HG03175 (cell line): Measurements from ENCODE around the gene KRTAP10-3.

Source experiments
- ATAC-seq: cut with Tn5 transposase; IDR thresholded peaks from one replicate; pipeline ENCODE4 v1.9.1; 2021; ENCODE audit warnings: mild to moderate bottlenecking, moderate library complexity; ENCODE audit not compliant: unreplicated experiment

Gene KRTAP10-3

DNA sequence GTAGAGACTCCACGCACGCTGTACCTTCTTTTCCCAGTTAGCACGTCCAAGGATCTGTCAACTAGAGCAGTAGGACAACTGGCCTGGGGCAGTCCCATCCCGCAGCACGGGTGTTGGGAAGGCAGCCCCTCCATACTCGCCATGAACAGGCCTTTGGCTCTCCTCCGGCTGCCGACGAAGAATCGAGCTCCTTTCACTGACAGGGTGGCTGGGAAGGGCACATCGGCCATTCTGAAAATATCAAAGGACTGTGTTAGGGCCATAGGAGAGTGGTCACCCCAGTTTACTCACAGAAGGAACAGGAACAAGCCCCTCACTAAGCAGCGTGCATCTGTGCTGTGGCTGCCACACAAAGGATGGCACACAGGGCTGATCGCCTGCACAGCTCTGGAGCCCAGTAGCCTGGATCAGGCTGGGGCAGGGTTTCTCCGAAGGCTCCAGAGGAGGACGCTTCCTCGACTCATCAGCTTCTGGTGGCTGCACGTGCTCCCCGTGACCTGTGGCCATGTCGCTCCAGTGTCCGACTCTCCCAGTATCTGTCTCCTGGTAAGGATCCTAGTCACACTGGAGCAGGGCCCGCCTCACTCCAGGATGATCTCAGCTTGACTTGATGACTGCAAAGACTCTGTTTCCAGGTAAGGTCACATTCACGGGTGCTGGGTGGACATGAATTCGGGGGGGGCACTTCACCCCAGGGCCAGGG is 27.5 kb downstream of the KRTAP10-3 start:
- ATAC-seq, result no peak

DNA sequence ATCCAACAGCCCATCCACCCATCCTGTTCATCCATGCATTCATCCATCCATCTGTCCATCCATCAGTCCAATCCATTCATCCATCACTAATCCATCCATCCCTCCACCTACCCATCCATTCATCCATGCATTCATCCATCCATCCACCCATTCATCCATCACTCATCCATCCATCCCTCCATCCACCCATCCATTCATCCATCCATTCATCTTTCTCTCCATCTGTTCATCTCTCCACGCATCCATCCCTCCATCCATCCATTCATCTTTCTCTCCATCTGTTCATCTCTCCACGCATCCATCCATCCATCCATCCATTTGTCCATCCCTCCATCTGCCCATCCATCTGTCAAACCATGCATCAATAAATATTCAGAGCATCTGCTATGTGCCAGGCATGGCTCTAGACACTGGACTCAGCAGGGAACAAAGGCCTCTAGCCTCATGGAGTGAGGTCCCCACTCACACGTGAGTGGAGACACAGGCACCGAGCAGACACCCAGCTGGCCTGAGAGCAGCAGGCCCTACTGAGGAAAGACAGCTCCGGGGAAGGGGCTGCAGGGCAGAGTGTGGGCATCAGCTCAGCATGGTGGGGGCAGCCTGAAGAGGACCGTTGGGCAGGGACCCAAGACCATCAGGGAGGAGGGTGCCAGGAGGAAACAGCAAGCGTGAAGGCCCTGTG is 28.2 kb downstream of the KRTAP10-3 start:
- no peak for ATAC-seq

GRCh38 chr21:44529503-44530125 is 29.0 kb downstream of the KRTAP10-3 start:
- ATAC-seq, result no peak

GRCh38 chr21:44529011-44529421 is 29.6 kb downstream of the KRTAP10-3 start:
- ATAC-seq, result no peak

DNA sequence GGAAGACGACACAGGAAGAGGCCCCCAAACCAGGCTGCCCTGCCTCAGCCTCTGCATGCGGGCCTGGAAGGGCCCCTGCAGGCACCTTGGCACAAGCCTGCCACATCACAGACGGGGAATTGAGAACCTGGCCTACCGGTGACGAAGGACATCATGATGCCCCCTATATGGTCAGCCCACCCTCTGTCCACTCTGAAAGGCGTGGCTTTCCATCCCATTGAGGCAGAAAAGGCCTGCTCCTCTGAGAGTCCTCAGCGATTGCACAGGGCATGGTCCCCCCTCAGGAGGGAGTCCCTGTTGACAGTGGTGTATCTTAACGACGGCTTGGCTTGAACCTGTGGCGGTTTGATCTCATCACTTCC is 30.0 kb downstream of the KRTAP10-3 start:
- no peak for ATAC-seq

GRCh38 chr21:44527983-44528633 is 30.5 kb downstream of the KRTAP10-3 start:
- no peak for ATAC-seq

DNA sequence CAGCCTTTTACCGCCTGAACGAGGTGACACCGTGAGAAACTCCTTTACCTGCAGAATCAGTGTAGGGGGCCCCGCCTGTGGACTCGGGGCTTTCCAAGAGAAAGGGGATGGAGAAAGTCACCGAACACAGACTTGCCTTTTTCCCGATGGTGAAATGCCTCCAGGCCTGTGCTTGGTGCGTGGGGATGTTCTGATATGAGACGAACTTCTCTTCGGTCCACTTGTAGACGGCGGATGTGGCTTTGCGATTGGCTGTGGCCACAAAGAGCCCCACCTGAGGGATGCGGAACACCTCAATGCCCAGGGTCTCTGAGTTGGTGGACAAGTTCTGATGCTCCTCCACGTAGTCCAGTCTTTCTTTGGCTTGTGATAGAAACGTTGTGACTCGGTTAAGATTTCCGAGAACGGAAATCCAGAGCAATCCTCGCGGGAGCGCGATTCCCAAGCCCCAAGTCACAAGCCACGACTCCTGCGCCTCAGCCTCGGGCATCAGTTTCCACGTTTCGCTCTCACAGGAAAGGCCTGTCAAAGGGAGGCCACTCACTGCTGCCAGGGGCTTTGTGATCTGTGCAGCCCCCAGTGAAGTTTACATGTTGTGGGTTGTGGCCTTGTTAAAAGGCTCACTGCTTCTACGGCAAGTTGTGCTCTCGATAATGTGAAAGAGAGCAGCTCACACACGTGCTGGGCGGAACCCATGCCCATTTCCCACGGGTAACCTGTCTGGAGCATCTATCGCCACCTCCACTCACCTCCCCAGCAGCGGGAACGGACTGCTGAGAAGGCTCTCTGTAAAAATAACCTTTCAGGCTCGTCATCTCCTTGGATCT is 31.2 kb downstream of the KRTAP10-3 start:
- no peak for ATAC-seq

DNA sequence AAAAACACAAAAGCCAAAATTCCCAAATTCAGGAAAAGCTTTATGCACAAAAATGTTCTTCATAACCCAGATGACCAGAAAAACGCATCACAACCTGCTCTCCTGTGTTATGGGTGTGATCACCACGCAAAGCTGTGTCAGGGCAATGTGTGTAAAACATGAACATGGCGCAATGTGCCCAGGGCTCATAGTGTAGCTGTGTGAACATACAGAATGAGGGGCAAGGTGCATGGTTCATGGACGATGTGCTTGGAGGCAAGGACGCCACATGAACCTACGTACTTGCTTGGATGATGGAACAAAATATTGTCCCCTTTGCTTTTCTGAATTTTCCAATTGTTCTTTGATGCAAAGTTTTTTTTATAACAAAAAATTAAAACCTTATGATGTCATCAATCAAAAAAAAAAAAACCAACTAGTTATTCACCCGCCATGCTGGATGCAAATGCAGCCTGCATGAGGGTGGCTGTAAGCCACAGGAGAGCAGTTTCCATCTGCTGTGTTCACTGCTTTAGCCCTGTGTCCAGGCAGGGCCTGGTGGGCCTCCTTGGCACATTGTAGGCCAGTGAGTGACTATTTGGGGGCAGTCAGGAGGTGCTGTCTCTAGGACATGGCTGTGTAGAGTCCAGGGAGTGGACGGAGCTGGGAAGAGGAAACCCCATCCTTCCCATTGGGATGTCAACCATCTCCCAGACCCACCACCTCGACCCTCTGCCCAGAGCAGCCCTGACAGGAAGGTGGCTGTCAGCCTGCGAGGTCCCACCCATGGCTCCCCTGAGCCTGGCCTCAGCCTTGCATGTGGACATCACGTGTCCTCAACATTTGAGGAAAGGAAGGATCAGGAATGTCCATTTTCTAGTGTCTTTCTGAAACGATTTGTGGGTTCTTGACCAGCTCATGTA is 32.2 kb downstream of the KRTAP10-3 start:
- ATAC-seq, result no peak

- no peak for ATAC-seq
These were observed 33.1 kb downstream of the KRTAP10-3 start for GRCh38 chr21:44525391-44526095.

GRCh38 chr21:44524414-44525371 is 33.9 kb downstream of the KRTAP10-3 start:
- ATAC-seq, result no peak

DNA sequence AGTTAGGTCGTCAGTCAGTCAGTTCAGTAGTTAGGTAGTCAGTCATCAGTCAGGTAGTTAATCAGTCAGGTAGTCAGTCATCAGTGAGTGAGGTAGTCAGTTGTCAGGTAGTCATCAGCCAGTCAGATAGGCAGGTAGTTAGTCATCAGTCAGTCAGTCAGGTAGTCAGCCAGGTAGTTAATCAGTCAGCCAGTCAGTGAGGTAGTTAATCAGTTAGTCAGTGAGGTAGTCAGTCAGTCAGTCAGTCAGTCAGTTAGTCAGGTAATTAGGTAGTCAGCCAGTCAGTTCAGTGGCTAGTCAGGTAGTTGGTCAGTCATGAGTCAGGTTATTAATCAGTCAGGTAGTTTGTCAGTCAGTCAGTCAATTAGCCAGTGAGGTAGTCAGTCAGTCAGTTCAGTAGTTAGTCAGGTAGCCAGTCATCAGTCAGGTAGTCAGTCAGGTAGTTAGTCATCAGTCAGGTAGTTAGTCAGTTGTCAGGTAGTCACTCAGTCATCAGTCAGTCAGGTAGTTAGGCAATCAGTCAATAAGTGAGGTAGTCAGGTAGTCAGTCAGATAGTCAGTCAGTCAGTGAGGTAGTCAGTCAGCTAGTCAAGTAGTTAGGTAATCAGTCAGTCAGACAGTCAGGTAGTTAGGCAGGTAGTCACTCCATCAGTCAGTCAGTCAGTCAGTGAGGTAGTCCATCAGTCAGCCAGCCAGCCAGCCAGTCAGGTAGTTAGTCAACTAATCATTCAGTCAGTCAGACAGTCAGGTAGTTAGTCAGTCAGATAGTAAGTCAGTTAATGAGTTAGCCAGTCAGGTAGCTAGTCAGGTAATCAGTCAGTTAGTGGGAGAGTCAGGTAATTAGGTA is 34.8 kb downstream of the KRTAP10-3 start:
- no peak for ATAC-seq

GRCh38 chr21:44522753-44523204 is 35.8 kb downstream of the KRTAP10-3 start:
- ATAC-seq, result no peak

DNA sequence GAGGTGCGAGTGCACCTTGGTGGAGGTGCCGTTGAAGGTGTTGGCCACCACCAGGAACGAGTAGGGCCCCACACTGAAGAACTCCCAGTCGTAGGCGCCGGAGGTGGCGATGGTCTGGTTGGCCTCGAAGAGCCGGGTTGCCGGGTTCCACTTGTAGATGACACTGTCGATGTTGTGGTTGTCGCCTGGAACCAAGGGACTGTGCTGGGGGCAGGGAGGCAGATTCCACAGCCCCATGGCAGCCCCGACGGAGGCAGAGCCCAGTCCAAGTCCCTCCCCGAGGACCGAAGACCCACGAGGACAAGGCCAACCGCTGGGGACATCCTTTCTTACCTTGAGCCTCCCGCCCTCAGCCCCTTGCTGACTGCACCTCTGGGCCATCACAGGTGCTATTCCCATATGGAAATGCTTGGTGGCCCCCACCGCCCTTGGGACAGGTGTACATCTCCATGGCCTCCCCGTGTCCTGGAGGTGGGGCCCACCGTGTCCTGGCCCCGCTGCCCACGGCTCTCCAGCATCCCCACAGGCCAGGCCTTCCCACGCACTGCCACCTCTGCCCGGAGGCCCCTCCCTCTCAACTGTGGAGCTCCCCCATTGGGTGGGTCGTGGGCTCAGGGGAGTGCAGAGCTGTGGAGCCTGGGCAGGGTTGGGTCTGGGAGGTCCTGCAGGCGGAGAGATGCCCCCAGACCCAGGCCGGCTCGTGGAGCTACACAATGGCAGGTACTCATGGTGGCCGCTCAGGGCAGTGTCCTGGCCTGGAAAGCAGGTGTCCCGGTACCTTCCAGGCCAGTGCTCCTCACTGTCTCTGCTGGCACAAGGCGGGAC is 36.5 kb downstream of the KRTAP10-3 start:
- ATAC-seq, result no peak

DNA sequence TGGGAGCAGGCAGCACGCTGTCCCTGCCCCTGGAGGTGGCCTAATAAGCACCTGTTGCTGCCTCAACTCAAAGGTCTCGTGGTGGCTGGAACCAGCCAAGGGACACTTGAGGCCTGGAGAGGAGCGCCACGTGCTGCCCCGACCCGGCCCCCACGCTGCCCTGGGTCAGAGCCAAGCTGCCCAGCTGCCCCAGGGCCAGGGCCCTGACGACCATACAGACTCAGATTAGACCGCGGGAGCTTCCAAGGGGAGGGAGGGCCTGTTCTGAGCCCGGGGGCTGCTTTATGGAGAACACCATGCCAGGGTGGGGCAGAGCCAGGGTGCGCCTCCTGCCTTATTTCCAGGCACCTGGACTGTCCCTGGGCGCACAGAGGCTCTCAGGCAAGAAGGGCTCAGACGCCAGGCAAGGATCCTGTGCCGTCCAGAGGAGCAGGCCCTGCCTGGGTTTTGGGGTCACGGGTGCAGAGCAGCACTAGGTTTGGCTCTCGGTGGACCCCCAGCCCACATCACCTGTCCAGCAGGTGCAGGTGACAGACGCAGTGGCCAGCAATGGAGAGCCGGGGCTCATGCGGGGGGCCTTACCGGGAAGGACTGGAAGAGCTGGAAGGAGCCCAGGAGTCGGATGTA is 37.2 kb downstream of the KRTAP10-3 start:
- ATAC-seq, result no peak
